Pancreas (tissue), 10 donors: ENCODE measurements around the gene LMBR1. TPM values are rescaled to one million over a fixed set of nuclear protein-coding genes. Genes with fewer than 3 reads are reported as not detected.

ENCODE experiments used
- ATAC-seq, 4 donors: fragments of 200-7000 bp; cut with Tn5 transposase; one replicate each; pipeline versions ENCODE4 v1.8.0 to v1.9.1; 2020; ENCODE audit warnings: mild to moderate bottlenecking in 4 of 4, moderate library complexity in 4 of 4
- DNase-seq, 6 donors: peaks; one replicate each; pipeline ENCODE4 v3.0.0-alpha.2; 2020
- FAIRE-seq: peaks from 2 replicates; lab custom pipeline; 2012; peaks lifted over from hg19 to GRCh38; lab: Jason Lieb, UNC
- H3K27ac ChIP-seq, 4 donors: fragments of 200-600 bp; sonication (generic); 1 replicate in 3 of 4; 2 replicates in 1 of 4; pipeline versions ENCODE4 v1.5.0 to v1.8.0; 2020
- H3K27me3 ChIP-seq, 4 donors: fragments of 200-600 bp; one replicate each; pipeline ENCODE4 v1.8.0; 2021
- H3K36me3 ChIP-seq, 3 donors: fragments of 200-600 bp; sonication (generic) in 1 of 3; one replicate each; pipeline versions ENCODE4 v1.5.0 to v1.8.0; 2020 to 2021
- H3K4me1 ChIP-seq, 3 donors: fragments of 200-600 bp; one replicate each; pipeline ENCODE4 v1.8.0; 2021
- H3K4me3 ChIP-seq, 4 donors: fragments of 200-600 bp; sonication (generic) in 2 of 4; one replicate each; pipeline versions ENCODE4 v1.5.0 to v1.8.0; 2020 to 2021
- H3K9me3 ChIP-seq, 4 donors: fragments of 200-600 bp; one replicate each; pipeline ENCODE4 v1.8.0; 2021
- WGBS, 2 donors: extraction: QIAGEN DNeasy Blood & Tissue Kit; methylation state at CpG; one replicate each; pipeline ENCODE4 v1.1.7; 2013; 5-methylcytosine and 5-hydroxymethylcytosine counted together
- intact Hi-C, 3 donors: fragments of 100-400 bp; cut with DNase I; formaldehyde crosslinking; loops; one replicate each; pipeline versions ENCODE4 v1.11.1 to v1.14.2; 2022
- polyA plus RNA-seq, 2 donors: library from polyadenylated mRNA; stranded (reverse); fragments of 200-250 nt; gene quantifications; one replicate each; pipeline ENCODE4 v1.2.3, GENCODE V29; 2013
- total RNA-seq, 6 donors: library from RNA; stranded (reverse); fragmentation: NEBNext Ultra II Directional in 4 of 6; extraction: Animal tissue kit (Norgen Biotek cat#: 25700) in 4 of 6; gene quantifications; one replicate each; pipeline versions ENCODE4 v1.2.1 to v1.2.4, GENCODE V29; 2021 to 2023
- TF ChIP-seq, protein P1 (sequence below), 4 donors: fragments of 200-600 bp; sonication (generic) in 3 of 4; IDR thresholded peaks; one replicate each; pipeline versions ENCODE4 v1.5.0 to v1.8.0; 2021; ENCODE audit warnings: antibody characterized with exemption in 4 of 4
- donor health status: healthy with polysubstance abuse.
- donor health status: DM: no; HTN: no; CAD: no; lungs with moderate emphysema.
- donor health status: DM: no; HTN: no; CAD: no.
- donor health status: control.
- donor health status: control.
- donor health status: Bipolar disorder and iron deficiency.
- donor health status: DM: yes; HTN: yes; CAD: no.
- donor health status: DM: no; HTN: no; CAD: no.
- donor health status: DM: no; HTN: no; CAD: no.
- donor health status: DM: yes; HTN: yes; CAD: no.

LMBR1 gene
- total and polyA plus RNA-seq, 8 donors: 6.7 to 40.4 (median 24.7) TPM

DNA sequence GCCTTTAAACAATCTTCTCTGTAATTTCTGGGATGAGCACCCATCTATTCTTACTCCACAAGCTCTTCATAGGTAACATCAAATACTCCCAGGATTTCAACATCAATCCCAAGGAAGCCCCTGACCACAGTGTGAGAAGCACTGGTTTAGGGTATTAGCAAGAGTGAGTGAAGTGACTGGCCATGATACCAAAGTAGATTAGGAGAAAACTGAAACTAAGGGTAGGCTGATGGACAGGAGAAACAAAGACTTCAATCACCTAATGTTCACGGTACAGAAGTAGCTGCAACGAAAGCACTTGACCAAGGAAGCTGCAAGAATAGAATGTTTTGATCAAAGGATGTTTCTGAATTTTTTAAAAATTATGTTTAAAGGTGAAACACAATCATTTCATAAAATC is 49.8 kb downstream of the LMBR1 start:
- H3K36me3 ChIP-seq: no peaks in the 10 kb centered on the region
- intact Hi-C loops: no loop called here
- no peak for ATAC-seq
- no peak overlapping the region for H3K27ac ChIP-seq
- WGBS, 2 donors: 90 to 95% methylated on average over 2 of the region's 2 CpGs
- H3K9me3 ChIP-seq: no peaks in the 10 kb centered on the region
- TF ChIP-seq, protein P1, sequence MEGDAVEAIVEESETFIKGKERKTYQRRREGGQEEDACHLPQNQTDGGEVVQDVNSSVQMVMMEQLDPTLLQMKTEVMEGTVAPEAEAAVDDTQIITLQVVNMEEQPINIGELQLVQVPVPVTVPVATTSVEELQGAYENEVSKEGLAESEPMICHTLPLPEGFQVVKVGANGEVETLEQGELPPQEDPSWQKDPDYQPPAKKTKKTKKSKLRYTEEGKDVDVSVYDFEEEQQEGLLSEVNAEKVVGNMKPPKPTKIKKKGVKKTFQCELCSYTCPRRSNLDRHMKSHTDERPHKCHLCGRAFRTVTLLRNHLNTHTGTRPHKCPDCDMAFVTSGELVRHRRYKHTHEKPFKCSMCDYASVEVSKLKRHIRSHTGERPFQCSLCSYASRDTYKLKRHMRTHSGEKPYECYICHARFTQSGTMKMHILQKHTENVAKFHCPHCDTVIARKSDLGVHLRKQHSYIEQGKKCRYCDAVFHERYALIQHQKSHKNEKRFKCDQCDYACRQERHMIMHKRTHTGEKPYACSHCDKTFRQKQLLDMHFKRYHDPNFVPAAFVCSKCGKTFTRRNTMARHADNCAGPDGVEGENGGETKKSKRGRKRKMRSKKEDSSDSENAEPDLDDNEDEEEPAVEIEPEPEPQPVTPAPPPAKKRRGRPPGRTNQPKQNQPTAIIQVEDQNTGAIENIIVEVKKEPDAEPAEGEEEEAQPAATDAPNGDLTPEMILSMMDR (IDR thresholded peaks at IDR 0.05): no peak
- no peak overlapping the region for H3K4me3 ChIP-seq
- no peaks in the 10 kb centered on the region for H3K27me3 ChIP-seq
- peaks cover 0 to 14% (median 0%) of the 10 kb centered on the region in 3 donors for H3K4me1 ChIP-seq
- no peak for FAIRE-seq
- DNase-seq: no peak

DNA sequence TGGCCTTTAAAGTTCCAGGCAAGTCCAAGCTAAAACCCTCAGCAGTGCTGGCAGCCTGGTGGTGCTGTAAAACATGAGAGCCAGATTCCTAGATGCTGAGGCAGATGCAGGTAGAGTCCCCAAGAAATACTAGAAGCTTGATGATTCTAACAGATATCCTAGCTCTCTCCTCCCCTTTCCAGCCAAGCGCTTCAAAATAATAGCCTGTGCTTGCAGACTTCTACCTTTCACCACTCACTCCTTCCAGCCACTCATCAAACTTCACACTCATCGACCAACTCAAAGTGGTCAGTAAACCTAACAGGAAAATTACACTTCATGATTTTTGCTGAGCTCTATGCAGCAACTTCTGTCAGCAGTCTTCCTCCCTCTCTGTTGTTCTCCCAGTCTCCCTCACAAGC is 50.2 kb downstream of the LMBR1 start:
- ATAC-seq (no peak), FAIRE-seq (no peak), DNase-seq (no peak)
- no peak overlapping the region for H3K27ac ChIP-seq
- no peaks in the 10 kb centered on the region for H3K36me3 ChIP-seq
- no peaks in the 10 kb centered on the region for H3K9me3 ChIP-seq
- H3K27me3 ChIP-seq: no peaks in the 10 kb centered on the region
- no peak overlapping the region for H3K4me3 ChIP-seq
- TF ChIP-seq, protein P1 (IDR thresholded peaks at IDR 0.05): no peak
- intact Hi-C loops: no loop called here
- 62 to 63% methylated on average over 2 of the region's 2 CpGs for WGBS, 2 donors
- H3K4me1 ChIP-seq: peaks cover 0 to 14% (median 0%) of the 10 kb centered on the region in 3 donors

DNA sequence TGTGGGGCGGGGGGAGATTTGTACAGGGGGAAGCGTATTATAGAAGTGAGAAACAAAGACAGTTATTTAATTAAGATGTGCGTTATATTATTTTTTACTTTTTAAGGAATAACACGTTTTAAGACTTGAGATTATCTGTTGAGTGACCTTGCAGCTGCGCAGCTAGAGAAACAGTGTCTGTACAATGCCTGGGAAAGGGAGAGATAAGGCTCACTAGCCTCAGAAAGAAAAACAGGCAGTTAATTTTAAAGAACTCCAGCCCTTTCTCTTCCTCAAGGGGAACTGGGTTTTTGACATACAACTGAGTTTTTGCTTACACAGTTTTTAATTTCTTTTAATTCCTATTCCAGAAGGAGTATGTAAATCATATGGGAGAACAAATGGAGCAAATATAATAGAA is 50.7 kb downstream of the LMBR1 start:
- Histone ChIP-seq H3K4me1 (peaks cover 0 to 14% (median 0%) of the 10 kb centered on the region in 3 donors), H3K27ac (no peak overlapping the region), H3K9me3 (no peaks in the 10 kb centered on the region), H3K4me3 (no peak overlapping the region), H3K36me3 (no peaks in the 10 kb centered on the region), H3K27me3 (no peaks in the 10 kb centered on the region)
- ATAC-seq (no peak), FAIRE-seq (no peak), DNase-seq (no peak)
- TF ChIP-seq, protein P1 (IDR thresholded peaks at IDR 0.05): no peak
- intact Hi-C loops: no loop called here
- 52 to 57% methylated on average over 5 of the region's 5 CpGs for WGBS, 2 donors

DNA sequence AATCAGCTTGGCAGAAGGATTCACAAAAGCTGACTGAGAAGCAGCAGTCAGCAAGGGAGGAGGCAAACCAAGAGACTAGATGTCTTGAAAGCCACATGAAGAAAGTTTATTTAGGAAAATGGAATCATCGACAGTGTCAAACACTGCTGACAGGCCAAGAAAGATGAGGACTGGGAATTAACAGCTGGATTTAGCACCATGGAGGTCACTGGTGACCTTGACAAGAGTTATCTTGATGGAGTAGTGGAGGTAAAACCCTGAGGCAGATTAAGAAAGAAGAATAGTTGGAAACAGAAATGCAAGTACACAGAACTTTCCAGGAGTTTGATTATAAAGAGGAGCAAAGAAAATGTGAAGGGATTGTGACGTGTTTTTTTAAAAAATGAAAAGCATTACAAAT is 51.5 kb downstream of the LMBR1 start:
- intact Hi-C loops: no loop called here
- DNase-seq (no peak), FAIRE-seq (no peak), ATAC-seq (no peak)
- Histone ChIP-seq H3K9me3 (no peaks in the 10 kb centered on the region), H3K36me3 (no peaks in the 10 kb centered on the region), H3K27me3 (no peaks in the 10 kb centered on the region), H3K27ac (no peak overlapping the region), H3K4me3 (no peak overlapping the region), H3K4me1 (peaks cover 0 to 14% (median 0%) of the 10 kb centered on the region in 3 donors)
- 47 to 48% methylated on average over 2 of the region's 2 CpGs for WGBS, 2 donors
- TF ChIP-seq, protein P1 (IDR thresholded peaks at IDR 0.05): no peak

DNA sequence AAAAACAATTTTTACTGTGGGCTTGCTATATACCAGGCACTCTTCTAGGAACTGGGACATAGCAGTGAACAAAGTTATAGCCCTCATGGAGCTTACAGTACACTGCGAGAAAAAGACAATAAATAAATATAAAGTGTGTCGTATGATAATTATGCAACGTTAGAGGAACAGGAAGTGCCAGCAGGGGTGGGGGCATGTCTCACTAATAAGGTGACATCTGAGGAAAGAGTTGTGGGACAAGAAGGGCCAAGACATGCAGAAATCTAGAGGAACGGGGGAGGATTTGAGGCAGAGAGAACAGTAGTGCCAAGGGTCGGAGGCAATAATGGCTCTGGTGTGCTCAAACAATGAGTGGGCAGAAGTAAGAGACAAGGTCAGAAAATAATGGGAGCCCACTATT is 52.8 kb downstream of the LMBR1 start:
- ATAC-seq (no peak), DNase-seq (no peak), FAIRE-seq (no peak)
- intact Hi-C loops: no loop called here
- no peaks in the 10 kb centered on the region for H3K36me3 ChIP-seq
- H3K27me3 ChIP-seq: no peaks in the 10 kb centered on the region
- peaks cover 0 to 14% (median 0%) of the 10 kb centered on the region in 3 donors for H3K4me1 ChIP-seq
- no peak overlapping the region for H3K4me3 ChIP-seq
- WGBS, 2 donors: 80 to 82% methylated on average over 5 of the region's 5 CpGs
- H3K9me3 ChIP-seq: no peaks in the 10 kb centered on the region
- TF ChIP-seq, protein P1 (IDR thresholded peaks at IDR 0.05): no peak
- no peak overlapping the region for H3K27ac ChIP-seq
